Spinal cord (tissue), 10 donors: ENCODE results near the gene NPAS3. TPM values are rescaled to one million over a fixed set of nuclear protein-coding genes. Genes with fewer than 3 reads are reported as not detected.
A peak's percentile ranks its signal among the peaks of the same experiment; 100 is the strongest.

Experiments used
- DNase-seq, 6 donors: peaks; one replicate each; pipeline versions ENCODE4 v3.0.0 to v3.0.0-alpha.2; 2013 to 2015; ENCODE audit warnings: low spot score in 6 of 6, low read depth in 4 of 6
- H3K27ac ChIP-seq: one replicate; pipeline ENCODE4 v1.5.1; 2013; ENCODE audit warnings: low read depth, low read length, control low read depth
- H3K27me3 ChIP-seq: one replicate; pipeline ENCODE4 v1.6.1; 2013; ENCODE audit warnings: low read length; ENCODE audit not compliant: control insufficient read depth, insufficient read depth
- H3K36me3 ChIP-seq: one replicate; pipeline ENCODE4 v1.6.1; 2013; ENCODE audit warnings: low read length; ENCODE audit not compliant: control insufficient read depth, insufficient read depth
- H3K4me1 ChIP-seq: one replicate; pipeline ENCODE4 v1.6.1; 2013; ENCODE audit warnings: low read length; ENCODE audit not compliant: control insufficient read depth, insufficient read depth
- H3K4me3 ChIP-seq: one replicate; pipeline ENCODE4 v1.5.1; 2013; ENCODE audit warnings: low read depth, low read length, control low read depth
- H3K9me3 ChIP-seq: one replicate; pipeline ENCODE4 v1.6.1; 2013; ENCODE audit warnings: low read length; ENCODE audit not compliant: control insufficient read depth, insufficient read depth
- WGBS: methylation state at CpG from one replicate; pipeline ENCODE4 v1.1.5; 2013; ENCODE audit warnings: missing lambda C conversion rate; ENCODE audit not compliant: insufficient coverage; 5-methylcytosine and 5-hydroxymethylcytosine counted together
- polyA plus RNA-seq, 2 donors: library from polyadenylated mRNA; unstranded; fragments of 120-200 nt; gene quantifications; one replicate each; pipeline ENCODE4 v1.2.1, GENCODE V29; 2013; ENCODE audit not compliant: insufficient read length in 2 of 2
- total RNA-seq, 2 donors: library from RNA; depleted of rRNA in 1 of 2; stranded (reverse); fragments of 120-200 nt in 1 of 2; fragments of >200 nt in 1 of 2; gene quantifications; one replicate each; pipeline versions ENCODE4 v1.2.3 to v1.2.4, GENCODE V29; 2013 to 2014
- donor health status: healthy.

Gene NPAS3
- total and polyA plus RNA-seq, 4 donors = 23.2 to 77.3 (median 50.8) TPM

DNA sequence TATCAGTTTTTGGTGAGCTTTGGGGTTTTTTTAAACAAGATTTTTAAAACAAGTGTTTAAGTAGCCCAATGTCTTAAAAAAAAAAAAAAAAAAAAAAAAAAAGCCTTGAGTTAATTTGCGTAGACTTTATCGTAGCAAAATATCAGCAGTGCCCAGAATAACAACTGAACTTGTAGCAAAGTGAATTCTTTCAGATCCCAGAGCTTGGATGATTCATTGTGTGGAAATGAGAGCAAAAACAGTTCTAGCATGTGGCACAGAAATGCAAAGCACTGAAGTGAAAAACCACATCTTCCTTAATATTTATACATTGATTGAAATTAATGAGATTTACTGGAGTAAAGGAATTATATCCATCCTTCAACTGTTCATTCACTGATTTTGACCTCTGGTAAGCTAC lies 754.1 kb downstream of the NPAS3 start:
- DNase-seq = no peak
- no peaks in the 10 kb centered on the region for H3K4me1 ChIP-seq
- no peaks in the 10 kb centered on the region for H3K36me3 ChIP-seq
- H3K27ac ChIP-seq = no peak overlapping the region
- no CpG with 5 or more reads among the region's 2 CpGs for WGBS
- no peak overlapping the region for H3K4me3 ChIP-seq
- no peaks in the 10 kb centered on the region for H3K27me3 ChIP-seq
- no peaks in the 10 kb centered on the region for H3K9me3 ChIP-seq

DNA sequence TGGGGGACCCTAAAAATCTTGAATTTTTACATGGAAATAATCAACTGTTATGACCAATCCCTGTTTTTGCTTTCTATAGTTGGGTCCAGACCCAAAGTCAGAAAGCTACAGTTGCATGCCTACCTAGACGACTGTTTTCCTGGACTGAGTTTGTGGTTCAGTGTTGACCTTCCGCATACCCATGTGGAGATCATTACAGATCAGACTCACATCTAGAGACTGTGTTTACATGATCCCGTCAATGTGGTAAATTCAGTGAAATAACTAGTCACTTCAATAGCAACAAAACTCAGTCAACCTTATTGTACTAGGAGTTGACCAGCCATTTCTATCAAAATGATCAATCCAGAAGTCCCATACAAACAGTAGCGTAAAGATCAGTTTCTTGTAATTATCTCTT lies 754.6 kb downstream of the NPAS3 start:
- no peaks in the 10 kb centered on the region for H3K4me1 ChIP-seq
- H3K27ac ChIP-seq = no peak overlapping the region
- WGBS = 90% methylated on average over 2 of the region's 4 CpGs
- H3K36me3 ChIP-seq = no peaks in the 10 kb centered on the region
- no peaks in the 10 kb centered on the region for H3K27me3 ChIP-seq
- DNase-seq = no peak
- no peaks in the 10 kb centered on the region for H3K9me3 ChIP-seq
- H3K4me3 ChIP-seq = no peak overlapping the region

DNA sequence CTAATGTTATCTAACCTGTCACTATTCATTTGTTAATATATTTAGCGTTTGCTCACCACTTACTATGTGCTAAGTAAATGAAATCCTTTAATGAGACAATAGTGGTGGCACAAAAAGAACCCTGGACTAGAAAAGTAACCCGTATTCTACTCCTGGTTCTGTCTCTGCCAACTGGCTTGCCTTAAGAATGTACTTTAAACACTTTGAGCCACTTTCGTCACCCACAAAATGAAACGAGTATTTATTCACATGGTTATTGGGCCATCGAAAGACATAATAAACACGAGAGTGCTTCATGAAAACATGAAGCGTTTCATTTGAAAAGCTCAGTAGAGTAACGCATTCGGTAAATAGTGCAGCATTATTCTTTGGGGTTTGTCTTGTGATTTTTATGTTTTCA lies 757.5 kb downstream of the NPAS3 start:
- Histone ChIP-seq H3K27me3 (no peaks in the 10 kb centered on the region), H3K36me3 (no peaks in the 10 kb centered on the region), H3K9me3 (no peaks in the 10 kb centered on the region), H3K4me1 (peaks cover 2% of the 10 kb centered on the region), H3K27ac (no peak overlapping the region), H3K4me3 (no peak overlapping the region)
- no peak for DNase-seq
- WGBS = 91% methylated on average over 5 of the region's 9 CpGs

DNA sequence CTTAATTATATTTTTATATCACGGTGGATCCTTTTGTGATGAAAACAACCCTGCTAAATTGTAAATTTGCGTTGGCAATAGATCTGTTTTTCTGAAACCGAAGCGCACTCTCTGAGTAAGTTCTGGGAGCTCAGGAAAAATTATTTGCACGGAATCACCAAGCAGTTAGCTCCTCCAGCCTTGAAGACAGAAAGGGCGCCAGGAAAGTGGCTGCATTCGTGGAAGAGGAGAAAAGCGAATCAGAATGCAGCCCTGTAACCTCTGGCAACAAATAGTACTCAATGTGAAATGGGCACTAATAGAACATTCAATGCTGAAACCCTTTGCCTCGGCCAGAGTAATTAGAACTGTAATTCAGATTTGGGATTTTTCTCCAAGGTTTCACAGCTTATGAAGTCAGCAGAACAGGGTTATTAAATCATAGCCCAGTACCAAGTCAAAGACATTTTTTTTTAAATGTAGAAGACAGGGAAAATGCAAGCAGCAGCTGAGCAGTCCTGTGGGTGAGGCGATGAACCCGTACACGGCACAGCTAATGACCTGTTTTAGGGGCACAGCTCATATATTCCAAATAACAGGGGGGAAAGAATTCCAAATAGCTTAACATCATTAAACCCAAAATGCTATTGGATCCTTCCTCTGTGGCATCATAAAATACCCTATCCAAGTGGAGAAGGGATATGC lies 760.8 kb downstream of the NPAS3 start:
- Histone ChIP-seq H3K4me3 (no peak overlapping the region), H3K4me1 (peaks cover 2% of the 10 kb centered on the region), H3K36me3 (no peaks in the 10 kb centered on the region), H3K9me3 (no peaks in the 10 kb centered on the region), H3K27ac (peak overlapping the region; percentile 64), H3K27me3 (no peaks in the 10 kb centered on the region)
- WGBS = 31% methylated on average over 8 of the region's 12 CpGs
- peak in 4 of 6 donors; percentile 38 to 80 (median 62) for DNase-seq

DNA sequence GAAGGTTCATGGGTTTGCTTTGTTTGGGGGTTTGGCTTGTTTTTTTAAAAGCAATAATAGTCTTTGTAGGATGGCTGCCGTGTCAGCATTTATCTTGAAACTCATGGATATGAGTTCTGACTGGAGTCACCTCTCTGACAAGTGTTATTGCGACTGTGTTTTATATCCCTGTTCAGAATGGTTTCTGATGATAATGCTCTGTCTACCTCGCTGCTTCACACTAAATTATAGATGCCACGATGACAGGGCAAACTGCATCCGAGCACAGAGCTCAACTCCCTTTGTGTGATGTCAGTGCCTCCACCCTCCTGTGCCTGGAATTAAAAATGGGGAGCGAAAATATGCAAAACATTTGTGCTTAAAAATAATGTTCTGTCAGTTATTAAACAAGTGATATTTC lies 761.4 kb downstream of the NPAS3 start:
- WGBS = 24% methylated on average over 3 of the region's 6 CpGs
- Histone ChIP-seq H3K4me3 (no peak overlapping the region), H3K36me3 (no peaks in the 10 kb centered on the region), H3K4me1 (peaks cover 2% of the 10 kb centered on the region), H3K27me3 (no peaks in the 10 kb centered on the region), H3K27ac (peak overlapping the region; percentile 64), H3K9me3 (no peaks in the 10 kb centered on the region)
- DNase-seq = peak in 1 of 6 donors; percentile 72

DNA sequence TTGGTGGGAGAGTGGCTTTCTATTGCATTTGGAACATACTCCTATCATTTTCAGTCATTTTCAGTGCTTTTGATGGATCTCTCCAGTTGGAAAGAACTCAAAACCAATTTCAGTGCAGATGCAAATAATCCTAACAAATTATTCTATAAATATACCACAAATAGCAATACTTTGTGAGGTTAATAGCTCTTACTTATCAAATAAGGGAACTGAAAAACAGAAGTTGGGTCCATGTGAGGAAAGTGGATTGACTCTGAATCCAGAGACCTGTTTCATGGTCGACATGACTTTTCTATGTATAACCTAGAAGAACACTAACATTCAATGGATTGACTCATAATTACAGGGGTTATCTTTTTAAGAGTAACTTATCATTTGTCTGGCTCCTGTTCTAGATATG lies 763.6 kb downstream of the NPAS3 start:
- Histone ChIP-seq H3K9me3 (no peaks in the 10 kb centered on the region), H3K4me3 (no peak overlapping the region), H3K27ac (no peak overlapping the region), H3K27me3 (no peaks in the 10 kb centered on the region), H3K4me1 (peaks cover 2% of the 10 kb centered on the region), H3K36me3 (no peaks in the 10 kb centered on the region)
- DNase-seq = no peak
- no CpG with 5 or more reads among the region's 1 CpG for WGBS

DNA sequence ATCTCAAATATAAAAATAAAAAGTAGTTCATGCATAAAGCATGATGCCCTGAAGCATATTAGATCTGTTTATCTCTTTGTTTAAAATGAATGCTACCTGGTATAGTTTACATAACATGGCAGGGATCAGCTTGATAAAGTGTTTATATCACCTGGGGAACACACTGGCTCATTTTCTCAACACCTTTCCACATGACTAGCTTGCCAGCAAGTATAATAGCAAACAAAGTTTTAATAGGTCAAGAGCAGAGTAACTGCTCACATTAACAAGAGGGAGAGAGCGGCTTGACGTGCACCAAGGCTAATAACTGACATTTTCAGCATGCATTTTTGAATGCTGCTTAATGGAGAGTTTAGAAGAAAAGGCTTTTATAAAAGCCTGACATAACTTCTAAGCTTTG lies 765.8 kb downstream of the NPAS3 start:
- WGBS = no CpG with 5 or more reads among the region's 2 CpGs
- DNase-seq = no peak

DNA sequence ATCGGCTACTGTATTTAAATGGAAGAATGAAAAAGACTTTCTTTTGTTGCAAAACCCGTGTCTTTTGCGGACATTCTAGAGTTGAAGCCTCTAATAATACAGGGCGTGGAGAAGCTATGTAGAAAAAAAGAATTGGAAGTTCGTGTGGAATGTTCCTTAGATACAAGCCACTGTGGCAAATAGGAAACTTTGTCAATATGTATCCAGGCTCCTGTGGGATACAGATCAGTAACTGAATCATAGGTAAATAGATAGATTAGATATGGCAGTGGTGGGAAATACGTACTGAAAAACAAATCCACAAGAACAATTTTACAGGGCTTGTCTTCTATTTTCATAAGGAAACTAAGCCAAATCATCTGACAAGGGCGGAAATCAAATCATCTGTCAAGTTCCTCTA lies 766.8 kb downstream of the NPAS3 start:
- Histone ChIP-seq H3K27me3 (no peaks in the 10 kb centered on the region), H3K36me3 (no peaks in the 10 kb centered on the region), H3K4me3 (no peak overlapping the region), H3K9me3 (no peaks in the 10 kb centered on the region), H3K27ac (no peak overlapping the region), H3K4me1 (peaks cover 7% of the 10 kb centered on the region)
- no peak for DNase-seq
- 61% methylated on average over 4 of the region's 7 CpGs for WGBS

More for the DNA sequence above, 765.8 kb downstream of the NPAS3 start:
- Histone ChIP-seq H3K4me1 (peaks cover 10% of the 10 kb centered on the region), H3K36me3 (no peaks in the 10 kb centered on the region), H3K27me3 (no peaks in the 10 kb centered on the region), H3K4me3 (no peak overlapping the region), H3K9me3 (no peaks in the 10 kb centered on the region), H3K27ac (no peak overlapping the region)

DNA sequence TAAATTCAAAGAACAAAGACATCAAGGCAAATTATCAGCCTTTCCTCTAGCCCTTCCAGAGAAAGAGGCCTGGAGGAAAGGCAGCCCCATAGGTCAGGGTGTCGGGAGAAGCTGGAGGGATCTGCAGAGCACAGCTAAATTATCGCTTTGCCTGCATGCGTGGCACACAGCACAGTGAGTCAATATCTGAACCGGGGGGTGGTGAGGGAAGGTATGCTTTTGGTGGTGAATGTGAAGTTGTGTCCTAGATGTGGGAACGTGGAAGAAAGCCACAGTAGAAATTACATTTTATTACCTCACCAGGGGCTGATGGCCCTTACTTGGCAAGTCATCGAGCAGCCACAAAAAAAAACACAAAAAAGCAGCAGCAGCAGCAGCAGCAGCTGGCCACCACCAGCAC lies 769.0 kb downstream of the NPAS3 start:
- H3K9me3 ChIP-seq = no peaks in the 10 kb centered on the region
- peaks cover 10% of the 10 kb centered on the region for H3K4me1 ChIP-seq
- H3K27ac ChIP-seq = peak overlapping the region; percentile 42
- H3K27me3 ChIP-seq = no peaks in the 10 kb centered on the region
- no peaks in the 10 kb centered on the region for H3K36me3 ChIP-seq
- peak in 1 of 6 donors; percentile 63 for DNase-seq
- 52% methylated on average over 5 of the region's 6 CpGs for WGBS
- no peak overlapping the region for H3K4me3 ChIP-seq

DNA sequence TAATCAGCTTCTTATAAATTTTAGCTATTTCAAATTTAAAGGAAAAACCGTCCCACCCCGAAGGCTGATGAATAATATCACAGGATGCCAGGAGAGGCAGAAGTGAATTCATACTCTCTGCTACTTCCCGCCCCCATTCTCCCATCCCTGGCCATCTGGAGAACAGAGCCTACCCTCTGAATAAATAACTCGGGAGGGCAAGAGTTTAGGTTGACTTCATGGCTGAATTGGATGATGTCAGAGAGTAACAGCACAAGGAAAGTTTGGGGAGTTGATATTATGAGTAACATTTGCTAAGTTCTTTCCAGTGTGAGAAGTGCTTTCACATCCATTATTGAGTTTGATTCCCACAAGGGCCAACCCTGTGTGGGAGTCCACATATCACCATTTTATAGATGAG lies 770.6 kb downstream of the NPAS3 start:
- Histone ChIP-seq H3K9me3 (no peaks in the 10 kb centered on the region), H3K36me3 (no peaks in the 10 kb centered on the region), H3K27ac (peak overlapping the region; percentile 22), H3K4me3 (no peak overlapping the region), H3K27me3 (no peaks in the 10 kb centered on the region), H3K4me1 (peaks cover 10% of the 10 kb centered on the region)
- WGBS = no CpG with 5 or more reads among the region's 4 CpGs
- no peak for DNase-seq
